Liver (tissue), 9 donors: Measurements from ENCODE around the gene CTNND1. TPM values are rescaled to one million over a fixed set of nuclear protein-coding genes. Genes with fewer than 3 reads are reported as not detected.

Experiments
- DNase-seq: peaks from one replicate; pipeline ENCODE4 v3.0.0-alpha.2; 2017; ENCODE audit warnings: low spot score
- H3K27ac ChIP-seq, 2 donors: one replicate each; pipeline ENCODE4 v1.7.0; 2013; ENCODE audit warnings: inconsistent platforms in 2 of 2, low read length in 2 of 2, control low read depth in 1 of 2, low read depth in 1 of 2, mild to moderate bottlenecking in 1 of 2
- H3K27me3 ChIP-seq, 4 donors: one replicate each; pipeline versions ENCODE4 v1.6.1 to v1.7.0; 2013; ENCODE audit warnings: low read length in 3 of 4, inconsistent platforms in 1 of 4, mild to moderate bottlenecking in 1 of 4, moderate library complexity in 1 of 4; ENCODE audit not compliant: control insufficient read depth in 4 of 4, insufficient read depth in 4 of 4
- H3K36me3 ChIP-seq, 4 donors: one replicate each; pipeline versions ENCODE4 v1.6.1 to v1.7.0; 2013; ENCODE audit warnings: low read length in 3 of 4, mild to moderate bottlenecking in 3 of 4, low read depth in 1 of 4, moderate library complexity in 1 of 4; ENCODE audit not compliant: control insufficient read depth in 4 of 4, insufficient read depth in 3 of 4
- H3K4me1 ChIP-seq, 4 donors: one replicate each; pipeline versions ENCODE4 v1.6.1 to v1.7.0; 2013; ENCODE audit warnings: low read length in 3 of 4, mild to moderate bottlenecking in 3 of 4, moderate library complexity in 1 of 4; ENCODE audit not compliant: control insufficient read depth in 4 of 4, insufficient read depth in 4 of 4
- H3K4me3 ChIP-seq, 3 donors: one replicate each; pipeline versions ENCODE4 v1.6.1 to v1.7.0; 2013; ENCODE audit warnings: low read length in 3 of 3, control low read depth in 1 of 3, low read depth in 1 of 3, mild to moderate bottlenecking in 1 of 3
- H3K9ac ChIP-seq, 2 donors: one replicate each; pipeline ENCODE4 v1.7.0; 2013; ENCODE audit warnings: low read length in 2 of 2, mild to moderate bottlenecking in 2 of 2, moderate library complexity in 2 of 2, control low read depth in 1 of 2, low read depth in 1 of 2
- H3K9me3 ChIP-seq, 4 donors: one replicate each; pipeline versions ENCODE4 v1.6.1 to v1.7.0; 2013; ENCODE audit warnings: low read length in 3 of 4; ENCODE audit not compliant: control insufficient read depth in 4 of 4
- EGR1 ChIP-seq, 2 donors: IDR thresholded peaks; 2 replicates each; pipeline ENCODE4 v1.6.1; 2016 to 2018; ENCODE audit warnings: antibody characterized with exemption in 2 of 2, low read depth in 2 of 2
- FOXA1 ChIP-seq: IDR thresholded peaks from 2 replicates; pipeline ENCODE4 v1.6.1; 2016; ENCODE audit warnings: antibody characterized with exemption
- FOXA2 ChIP-seq: IDR thresholded peaks from 2 replicates; pipeline ENCODE4 v1.6.1; 2016; ENCODE audit warnings: antibody characterized with exemption
- GABPA ChIP-seq, 2 donors: IDR thresholded peaks in 1 of 2; conservative IDR thresholded peaks in 1 of 2; 2 replicates each; pipeline ENCODE4 v1.6.1; 2016; ENCODE audit warnings: antibody characterized with exemption in 2 of 2, mild to moderate bottlenecking in 1 of 2, moderate library complexity in 1 of 2
- HNF4A ChIP-seq, 2 donors: conservative IDR thresholded peaks; 2 replicates each; pipeline ENCODE4 v1.6.1; 2016; ENCODE audit warnings: antibody characterized with exemption in 2 of 2, mild to moderate bottlenecking in 2 of 2
- HNF4G ChIP-seq: IDR thresholded peaks from 2 replicates; pipeline ENCODE4 v1.6.1; 2016; ENCODE audit warnings: antibody characterized with exemption
- JUND ChIP-seq, 2 donors: IDR thresholded peaks; 2 replicates each; pipeline ENCODE4 v1.6.1; 2016; ENCODE audit warnings: antibody characterized with exemption in 2 of 2
- NR2F2 ChIP-seq: IDR thresholded peaks from 2 replicates; pipeline ENCODE4 v1.6.1; 2016; ENCODE audit warnings: antibody characterized with exemption
- RAD21 ChIP-seq, 2 donors: IDR thresholded peaks; 2 replicates each; pipeline ENCODE4 v1.6.1; 2016; ENCODE audit warnings: antibody characterized with exemption in 2 of 2, mild to moderate bottlenecking in 2 of 2
- RXRA ChIP-seq, 2 donors: IDR thresholded peaks; 2 replicates each; pipeline ENCODE4 v1.6.1; 2017 to 2018; ENCODE audit warnings: antibody characterized with exemption in 2 of 2, mild to moderate bottlenecking in 1 of 2
- SP1 ChIP-seq: IDR thresholded peaks from 2 replicates; pipeline ENCODE4 v1.6.1; 2018; ENCODE audit warnings: antibody characterized with exemption, mild to moderate bottlenecking
- WGBS: extraction: QIAGEN DNeasy Blood & Tissue Kit; methylation state at CpG from one replicate; pipeline ENCODE4 v1.1.7; 2013; 5-methylcytosine and 5-hydroxymethylcytosine counted together
- polyA plus RNA-seq, 2 donors: library from polyadenylated mRNA; stranded (reverse) in 1 of 2; unstranded in 1 of 2; fragments of 200-250 nt in 1 of 2; fragments of >200 nt in 1 of 2; fragmentation: Nextera tagmentation in 1 of 2; extraction: Ambion mirVana in 1 of 2; gene quantifications; one replicate each; pipeline versions ENCODE4 v1.2.1 to v1.2.3, GENCODE V29; 2013 to 2015
- total RNA-seq, 2 donors: library from RNA; depleted of rRNA; stranded (reverse); fragments of >200 nt; gene quantifications; one replicate each; pipeline ENCODE4 v1.2.3, GENCODE V29; 2014
- TF ChIP-seq, protein P1 (sequence below): IDR thresholded peaks from 2 replicates; pipeline ENCODE4 v1.6.1; 2016; ENCODE audit warnings: antibody characterized with exemption
- TF ChIP-seq, protein P2 (sequence below): IDR thresholded peaks from 2 replicates; pipeline ENCODE4 v1.6.1; 2016; ENCODE audit warnings: antibody characterized with exemption
- donor health status: healthy.
- donor health status: healthy.
- donor health status: healthy.
- donor health status: healthy.
- donor health status: healthy.

Gene CTNND1
- total and polyA plus RNA-seq, 4 donors, result 21.5 to 97.1 (median 58.0) TPM

DNA sequence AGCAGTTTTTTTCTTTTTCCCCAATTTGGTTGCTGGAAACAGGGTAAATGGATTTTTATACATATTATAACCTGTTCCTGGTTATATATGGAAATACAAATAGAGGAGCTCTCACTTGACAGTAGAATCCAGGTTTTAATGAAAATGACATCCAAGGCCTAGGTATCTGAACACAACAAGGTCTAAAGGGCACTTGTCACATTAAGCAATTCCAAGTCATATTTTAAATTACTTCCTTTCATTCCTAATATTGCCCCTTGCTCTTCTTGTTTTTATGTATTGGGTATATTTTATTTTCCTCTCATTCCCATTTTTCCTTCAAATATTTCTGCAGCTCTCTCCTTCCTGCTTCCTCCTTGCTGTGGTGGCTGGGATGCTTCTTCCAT lies 27.1 kb downstream of the CTNND1 start:
- peaks cover 18 to 52% (median 40%) of the 10 kb centered on the region in 4 donors for H3K4me1 ChIP-seq
- peaks cover 0 to 10% (median 0%) of the 10 kb centered on the region in 4 donors for H3K36me3 ChIP-seq
- no peak overlapping the region for H3K4me3 ChIP-seq
- H3K27ac ChIP-seq, result peak overlapping the region in 1 of 2 donors; percentile 20
- no peaks in the 10 kb centered on the region for H3K27me3 ChIP-seq
- no peak overlapping the region for H3K9ac ChIP-seq
- DNase-seq, result no peak
- H3K9me3 ChIP-seq, result no peaks in the 10 kb centered on the region
- TF ChIP-seq RAD21 (IDR thresholded peaks at IDR 0.05) (no peak), HNF4G (peak; percentile 39), HNF4A (conservative IDR thresholded peaks at IDR 0.05) (peak; percentile 44 to 52)
- TF ChIP-seq, protein P1, sequence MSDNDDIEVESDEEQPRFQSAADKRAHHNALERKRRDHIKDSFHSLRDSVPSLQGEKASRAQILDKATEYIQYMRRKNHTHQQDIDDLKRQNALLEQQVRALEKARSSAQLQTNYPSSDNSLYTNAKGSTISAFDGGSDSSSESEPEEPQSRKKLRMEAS, result peak; percentile 17

DNA sequence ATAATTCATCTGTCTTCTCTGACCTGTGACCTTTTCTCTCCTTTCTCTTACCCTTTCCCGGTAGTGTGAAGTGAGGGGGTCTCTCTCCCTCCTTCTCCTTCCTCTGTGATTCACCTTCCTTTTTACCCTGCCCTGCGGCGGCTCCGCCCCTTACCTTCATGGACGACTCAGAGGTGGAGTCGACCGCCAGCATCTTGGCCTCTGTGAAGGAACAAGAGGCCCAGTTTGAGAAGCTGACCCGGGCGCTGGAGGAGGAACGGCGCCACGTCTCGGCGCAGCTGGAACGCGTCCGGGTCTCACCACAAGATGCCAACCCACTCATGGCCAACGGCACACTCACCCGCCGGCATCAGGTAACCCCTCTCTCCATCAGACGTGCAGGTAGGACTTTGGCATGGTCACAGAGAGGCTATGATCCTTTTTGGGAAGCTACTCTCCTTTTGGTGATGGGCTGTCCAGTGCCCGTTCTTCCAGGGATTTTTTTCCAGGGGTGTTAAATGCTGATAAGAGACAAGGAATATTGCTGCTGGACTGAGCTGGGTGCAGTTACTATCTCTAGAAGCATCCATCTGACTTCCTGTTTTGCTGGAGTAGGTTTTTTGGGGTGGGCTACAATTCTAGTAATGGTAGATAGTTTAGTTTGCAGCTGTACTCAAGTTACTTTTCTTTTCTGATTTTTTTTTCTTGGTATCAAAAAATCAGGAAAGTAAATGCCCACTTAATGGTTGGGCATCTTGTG lies 29.9 kb downstream of the CTNND1 start:
- H3K9me3 ChIP-seq, result no peaks in the 10 kb centered on the region
- H3K9ac ChIP-seq, result no peak overlapping the region
- no peak for DNase-seq

DNA sequence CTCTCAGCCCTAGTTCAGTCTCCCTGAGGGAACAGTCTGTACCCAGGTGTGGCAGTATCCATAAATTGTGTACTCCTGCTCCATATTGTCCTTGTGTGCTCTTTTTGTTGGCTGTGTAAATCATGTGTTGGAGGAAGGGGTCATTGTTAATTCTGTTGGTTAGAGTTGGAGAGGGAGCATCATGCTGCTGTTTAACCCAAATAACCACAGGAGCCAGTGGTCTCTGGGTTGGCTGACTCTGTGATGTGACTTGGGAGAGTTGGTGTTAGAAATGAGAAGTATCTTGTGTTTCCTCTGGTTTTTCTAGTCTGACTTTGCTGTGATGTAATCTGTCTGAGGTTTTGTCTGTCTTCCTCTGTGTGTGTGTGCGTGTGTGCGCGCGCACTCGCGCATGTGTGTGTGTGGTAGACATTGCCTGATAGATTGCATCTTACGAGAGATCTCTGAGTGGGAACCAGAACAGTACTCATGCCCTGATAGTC lies 30.5 kb downstream of the CTNND1 start:
- Histone ChIP-seq H3K27me3 (no peaks in the 10 kb centered on the region), H3K27ac (peak overlapping the region in 1 of 2 donors; percentile 5), H3K9me3 (no peaks in the 10 kb centered on the region), H3K4me3 (no peak overlapping the region), H3K9ac (no peak overlapping the region), H3K4me1 (peaks cover 11 to 46% (median 38%) of the 10 kb centered on the region in 4 donors), H3K36me3 (peaks cover 7 to 29% (median 18%) of the 10 kb centered on the region in 4 donors)
- 78% methylated on average over 7 of the region's 7 CpGs for WGBS
- no peak for TF ChIP-seq SP1
- TF ChIP-seq RXRA (IDR thresholded peaks at IDR 0.05), result no peak
- no peak for DNase-seq

More for the DNA sequence above, 29.9 kb downstream of the CTNND1 start:
- Histone ChIP-seq H3K4me3 (no peak overlapping the region), H3K36me3 (peaks cover 4 to 25% (median 13%) of the 10 kb centered on the region in 4 donors), H3K4me1 (peaks cover 13 to 51% (median 39%) of the 10 kb centered on the region in 4 donors), H3K27ac (peak overlapping the region; percentile 5 to 15), H3K27me3 (no peaks in the 10 kb centered on the region)
- TF ChIP-seq GABPA (IDR thresholded peaks at IDR 0.05 in 1 of 2, conservative IDR thresholded peaks at IDR 0.05 in 1 of 2), result no peak
- no peak for TF ChIP-seq EGR1 (IDR thresholded peaks at IDR 0.05; ENCODE audit: low read depth in 2 of 2)
- TF ChIP-seq, protein P2, sequence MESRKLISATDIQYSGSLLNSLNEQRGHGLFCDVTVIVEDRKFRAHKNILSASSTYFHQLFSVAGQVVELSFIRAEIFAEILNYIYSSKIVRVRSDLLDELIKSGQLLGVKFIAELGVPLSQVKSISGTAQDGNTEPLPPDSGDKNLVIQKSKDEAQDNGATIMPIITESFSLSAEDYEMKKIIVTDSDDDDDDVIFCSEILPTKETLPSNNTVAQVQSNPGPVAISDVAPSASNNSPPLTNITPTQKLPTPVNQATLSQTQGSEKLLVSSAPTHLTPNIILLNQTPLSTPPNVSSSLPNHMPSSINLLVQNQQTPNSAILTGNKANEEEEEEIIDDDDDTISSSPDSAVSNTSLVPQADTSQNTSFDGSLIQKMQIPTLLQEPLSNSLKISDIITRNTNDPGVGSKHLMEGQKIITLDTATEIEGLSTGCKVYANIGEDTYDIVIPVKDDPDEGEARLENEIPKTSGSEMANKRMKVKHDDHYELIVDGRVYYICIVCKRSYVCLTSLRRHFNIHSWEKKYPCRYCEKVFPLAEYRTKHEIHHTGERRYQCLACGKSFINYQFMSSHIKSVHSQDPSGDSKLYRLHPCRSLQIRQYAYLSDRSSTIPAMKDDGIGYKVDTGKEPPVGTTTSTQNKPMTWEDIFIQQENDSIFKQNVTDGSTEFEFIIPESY, result no peak
- no peak for TF ChIP-seq NR2F2
- TF ChIP-seq FOXA1, result no peak
- TF ChIP-seq SP1, result no peak
- no peak for TF ChIP-seq FOXA2
- TF ChIP-seq JUND (IDR thresholded peaks at IDR 0.05), result no peak
- WGBS, result 90% methylated on average over 22 of the region's 22 CpGs
